GM18870 (cell line): ENCODE results near the gene CAMK4.
"Not testable (repeated sequence)": the region's sequence is repeated elsewhere in the genome, so short reads cannot be mapped to it uniquely, and the experiment has no call there.

Experiments
- ATAC-seq: cut with Tn5 transposase; IDR thresholded peaks from one replicate; pipeline ENCODE4 v1.9.1; 2021; ENCODE audit warnings: moderate library complexity; ENCODE audit not compliant: unreplicated experiment

Gene CAMK4

GRCh38 chr5:111302043-111302442, 77.9 kb downstream of the CAMK4 start:
- ATAC-seq: not testable (repeated sequence)

- no peak for ATAC-seq
These were observed 84.8 kb downstream of the CAMK4 start for GRCh38 chr5:111308951-111309350.

DNA sequence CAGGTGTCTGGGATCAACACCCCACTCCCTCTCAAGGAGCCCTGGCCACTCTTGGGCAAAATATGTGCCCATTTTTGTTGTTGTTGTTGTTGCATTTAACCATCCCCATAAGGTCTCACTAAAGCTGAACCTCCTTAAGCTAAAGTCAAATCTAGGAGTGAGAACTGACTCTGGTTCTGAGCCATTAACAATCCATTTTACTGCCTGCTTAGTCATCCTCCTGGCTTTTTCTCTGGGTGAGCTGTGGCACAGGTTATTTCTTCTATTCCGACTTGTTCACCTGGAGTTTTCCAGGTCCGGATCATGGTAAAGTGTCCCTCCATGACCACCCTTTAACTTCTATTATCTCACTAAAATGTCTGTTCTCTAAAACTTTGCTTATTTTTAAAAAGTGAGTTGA, 85.2 kb downstream of the CAMK4 start:
- ATAC-seq: no peak

DNA sequence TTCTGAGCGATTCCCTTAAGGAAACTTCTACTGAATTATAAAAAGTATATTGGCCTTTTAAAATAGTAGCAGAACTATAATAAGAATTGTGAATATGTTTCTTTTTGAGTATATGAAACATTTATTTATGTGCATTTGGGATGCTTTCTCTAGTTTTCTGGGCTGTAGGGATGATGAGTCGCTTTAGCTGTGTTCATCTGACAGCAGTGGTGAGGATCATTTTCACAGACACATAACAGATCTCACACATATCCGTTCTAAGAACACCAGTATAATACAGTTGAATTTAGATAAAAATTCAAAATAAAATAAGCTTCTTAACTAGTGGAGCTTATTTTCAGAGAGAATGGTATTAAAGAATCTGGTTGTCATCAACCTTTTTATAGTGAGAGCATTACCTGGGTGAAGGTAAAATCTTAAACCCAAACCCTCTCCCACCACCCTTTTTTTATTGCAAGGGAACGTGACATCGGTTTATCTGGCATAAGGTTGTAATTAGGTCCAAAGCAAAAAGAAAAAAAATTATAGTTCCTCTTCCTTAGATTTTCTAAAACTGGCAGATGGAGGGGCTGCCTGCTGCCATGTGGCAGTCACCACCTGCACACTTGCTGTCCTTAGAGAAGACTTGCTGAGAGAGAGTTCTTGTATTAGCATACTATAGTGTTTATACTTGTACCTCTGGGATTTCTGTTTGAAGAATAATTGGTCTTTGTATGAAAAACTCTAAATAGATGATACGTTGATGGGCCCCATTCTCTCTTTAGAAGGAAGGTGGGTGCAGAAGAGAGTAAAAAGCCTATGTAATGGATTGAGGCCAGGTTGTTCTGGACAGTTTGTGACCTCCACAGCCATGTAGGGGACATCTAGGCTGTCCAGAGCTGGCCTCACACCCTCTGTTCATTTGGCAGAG, 86.8 kb downstream of the CAMK4 start:
- ATAC-seq: no peak

GRCh38 chr5:111311666-111312065, 87.5 kb downstream of the CAMK4 start:
- no peak for ATAC-seq

DNA sequence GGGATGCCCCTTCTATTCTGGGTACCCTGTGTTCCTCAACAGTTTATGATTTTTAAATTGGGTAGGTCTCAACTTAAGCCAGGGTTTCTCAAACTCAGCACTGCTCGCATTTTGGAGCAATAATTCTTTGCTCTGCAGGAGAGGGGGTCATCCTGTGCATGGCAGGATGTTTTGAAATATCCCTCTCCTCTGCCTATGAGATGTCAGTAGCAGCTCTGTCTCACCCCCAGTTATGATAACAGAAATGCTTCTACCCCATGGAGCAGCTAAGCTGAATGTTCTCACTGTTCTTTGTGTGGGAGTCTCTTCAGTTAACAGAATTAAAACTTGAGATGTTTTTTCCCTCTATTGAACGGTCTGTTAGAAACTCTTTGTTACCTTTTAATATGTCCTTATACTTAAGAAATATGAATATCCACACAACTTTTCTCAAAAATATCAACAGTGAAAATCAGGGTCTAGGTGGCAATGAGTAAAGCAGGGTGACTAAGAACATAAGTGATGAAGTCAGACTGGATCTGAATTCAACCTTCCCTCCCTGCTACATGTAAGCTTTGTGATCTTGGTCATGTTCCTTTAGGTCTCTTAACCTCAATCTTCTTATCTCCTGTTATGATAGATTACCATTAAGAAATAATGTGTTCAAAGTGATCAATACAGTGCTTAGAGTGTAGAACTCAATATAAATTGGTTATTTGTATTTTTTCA, 89.0 kb downstream of the CAMK4 start:
- ATAC-seq: peak; percentile 88

GRCh38 chr5:111320953-111321352, 96.8 kb downstream of the CAMK4 start:
- no peak for ATAC-seq

DNA sequence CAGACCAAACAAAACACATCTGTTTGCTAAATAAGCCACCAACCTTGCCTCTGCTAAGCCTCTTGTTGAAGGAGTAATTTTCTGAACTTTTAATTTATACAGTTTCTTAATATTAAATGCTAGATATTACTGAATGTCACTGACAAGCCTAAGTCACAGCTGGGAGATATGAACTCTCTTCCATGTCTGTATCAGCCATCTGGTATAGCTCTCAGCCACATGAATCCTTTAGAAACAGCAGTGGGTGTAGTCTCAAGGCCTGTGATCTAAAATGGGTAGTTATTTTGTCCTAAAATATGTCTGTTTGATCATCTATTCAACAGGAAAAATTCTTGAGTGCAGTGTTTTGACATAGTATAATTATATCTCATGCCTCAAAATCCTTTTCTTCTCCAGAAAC, 97.2 kb downstream of the CAMK4 start:
- no peak for ATAC-seq

DNA sequence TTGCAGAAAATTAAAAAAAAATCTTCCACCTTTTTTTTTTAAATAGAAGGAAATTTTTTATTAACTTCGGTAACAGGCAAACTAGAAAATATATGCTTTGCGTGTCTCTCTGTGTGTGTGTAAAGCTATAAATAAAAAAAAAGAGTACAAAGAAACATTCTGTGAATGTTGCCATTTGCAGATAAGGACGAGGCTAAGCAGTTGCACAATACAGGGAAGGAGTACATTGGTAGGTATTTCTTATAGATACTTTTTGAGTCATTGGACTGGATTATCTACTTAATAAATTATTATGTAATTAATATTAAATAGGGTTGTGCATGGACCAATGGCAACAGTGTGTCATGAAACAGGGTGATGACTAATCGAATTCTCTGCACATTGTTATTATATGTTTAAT, 102.4 kb downstream of the CAMK4 start:
- ATAC-seq: no peak

GRCh38 chr5:111337133-111337532, 112.9 kb downstream of the CAMK4 start:
- no peak for ATAC-seq

GRCh38 chr5:111337688-111338087, 113.5 kb downstream of the CAMK4 start:
- peak; percentile 80 for ATAC-seq

DNA sequence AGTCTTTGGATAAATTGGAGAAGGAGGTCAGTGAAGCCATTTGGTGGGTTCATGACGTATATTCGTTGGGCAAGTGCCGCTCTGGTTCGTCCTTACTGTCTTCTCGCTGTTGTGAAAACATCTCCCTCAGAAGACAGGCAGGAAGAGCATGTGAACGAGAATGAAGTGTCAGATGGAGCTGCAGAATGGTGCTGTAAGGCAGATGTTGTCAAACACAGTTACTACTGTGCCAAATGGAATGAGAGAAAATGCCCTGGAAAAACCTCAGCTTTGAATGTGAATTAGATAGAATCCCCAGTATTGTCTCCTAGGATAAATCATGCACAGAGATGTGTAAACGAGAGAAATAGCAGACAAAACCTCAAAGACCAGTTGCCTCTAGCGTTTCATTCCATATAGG, 121.5 kb downstream of the CAMK4 start:
- no peak for ATAC-seq

DNA sequence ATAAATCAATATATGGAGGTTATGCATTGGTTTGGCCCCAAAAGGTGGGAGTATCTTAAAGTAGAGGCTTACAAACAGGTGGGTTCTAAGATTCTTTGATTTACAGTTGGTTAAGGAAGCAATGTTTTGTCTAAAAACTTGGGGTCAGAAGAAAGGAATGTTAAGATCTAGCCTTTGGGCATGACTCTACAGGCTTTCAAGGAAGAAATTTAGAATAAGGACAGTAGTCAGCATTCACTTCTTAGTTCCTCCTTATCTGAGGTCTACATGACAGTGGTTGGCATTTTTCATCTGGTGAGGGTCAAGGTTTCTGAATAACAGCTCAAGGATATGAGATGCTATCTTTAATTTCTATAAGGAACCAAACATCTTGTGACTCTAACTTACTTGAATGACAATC, 122.8 kb downstream of the CAMK4 start:
- no peak for ATAC-seq

DNA sequence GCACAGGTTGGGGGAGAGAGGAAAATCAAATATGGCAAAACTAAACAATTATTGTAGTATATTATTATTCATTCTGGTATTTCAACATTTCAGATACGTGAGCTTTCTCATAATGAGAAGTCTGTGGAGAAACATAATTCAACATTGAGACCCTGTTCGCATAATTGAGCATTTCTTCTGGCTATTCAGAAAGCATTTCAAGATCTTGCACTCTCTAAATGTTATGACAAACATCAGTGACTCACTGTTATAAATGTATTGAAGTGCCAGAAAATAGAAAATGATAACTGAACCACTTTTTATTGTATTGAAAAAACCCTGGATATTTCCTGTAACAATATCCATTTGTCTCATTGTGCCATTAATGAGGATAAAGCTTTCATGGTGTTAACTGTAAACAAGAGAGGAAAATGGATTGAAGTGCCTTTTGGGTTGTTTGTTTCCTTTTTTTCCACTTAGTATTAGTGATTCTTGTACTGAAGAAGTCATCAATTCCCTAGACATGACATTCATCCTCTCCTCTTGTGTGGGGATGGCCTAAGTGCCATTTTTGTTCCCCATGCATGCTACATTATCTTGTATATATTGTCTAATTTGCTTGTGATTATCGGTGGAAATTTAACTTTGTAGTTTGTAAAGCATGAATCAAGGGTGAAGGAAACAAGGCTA, 124.6 kb downstream of the CAMK4 start:
- no peak for ATAC-seq

DNA sequence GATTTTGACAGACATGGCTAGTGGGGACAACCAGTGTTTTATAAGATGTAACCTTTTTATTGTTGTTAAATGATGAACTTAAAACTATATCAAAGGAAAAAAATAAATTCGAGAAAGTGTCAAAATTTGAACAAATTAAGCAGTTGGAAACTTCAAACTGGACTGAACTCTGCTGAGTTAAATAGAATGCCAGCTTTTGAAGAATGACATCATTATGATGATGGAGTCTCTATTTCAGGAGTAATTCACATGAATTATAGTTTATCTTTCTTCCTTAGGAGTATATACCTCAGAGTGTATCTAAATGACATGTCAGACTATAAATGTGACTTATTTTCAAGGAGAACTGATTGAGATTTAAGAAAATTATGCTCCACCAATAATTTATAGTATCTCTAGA, 125.2 kb downstream of the CAMK4 start:
- ATAC-seq: no peak

DNA sequence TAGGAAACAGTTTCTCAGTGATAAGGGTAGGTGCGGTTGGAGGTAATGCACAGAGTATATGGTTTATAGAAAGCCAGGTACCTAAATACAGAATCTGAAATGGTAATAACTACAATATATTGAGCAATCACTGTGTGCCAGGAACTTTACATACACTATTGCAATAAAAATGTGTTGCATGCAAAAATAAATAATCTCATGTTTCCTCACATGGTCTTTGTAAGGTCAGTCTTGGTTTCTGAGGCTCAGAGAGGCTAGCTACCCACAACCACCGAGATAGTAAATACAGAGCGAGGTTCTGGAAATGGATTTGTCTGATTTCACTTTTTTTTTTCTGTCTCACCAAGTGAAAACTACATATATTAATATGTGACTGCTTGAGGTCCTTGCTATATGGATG, 128.9 kb downstream of the CAMK4 start:
- ATAC-seq: no peak

DNA sequence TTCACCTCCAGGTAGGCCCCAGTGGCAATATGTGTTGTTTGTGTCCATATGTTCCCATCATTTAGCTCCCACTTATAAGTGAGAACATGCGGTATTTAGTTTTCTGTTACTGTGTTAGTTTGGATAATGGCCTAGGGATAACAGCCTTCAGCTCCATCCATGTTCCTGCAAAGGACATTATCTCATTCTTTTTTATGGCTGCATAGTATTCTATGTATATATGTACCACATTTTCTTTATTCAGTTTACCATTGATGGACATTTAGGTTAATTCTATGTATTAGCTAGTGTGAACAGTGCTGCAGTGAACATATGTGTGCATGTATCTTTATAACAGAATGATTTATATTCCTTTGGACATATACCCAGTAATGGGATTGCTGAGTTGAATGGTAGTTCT, 134.5 kb downstream of the CAMK4 start:
- ATAC-seq: not testable (repeated sequence)

DNA sequence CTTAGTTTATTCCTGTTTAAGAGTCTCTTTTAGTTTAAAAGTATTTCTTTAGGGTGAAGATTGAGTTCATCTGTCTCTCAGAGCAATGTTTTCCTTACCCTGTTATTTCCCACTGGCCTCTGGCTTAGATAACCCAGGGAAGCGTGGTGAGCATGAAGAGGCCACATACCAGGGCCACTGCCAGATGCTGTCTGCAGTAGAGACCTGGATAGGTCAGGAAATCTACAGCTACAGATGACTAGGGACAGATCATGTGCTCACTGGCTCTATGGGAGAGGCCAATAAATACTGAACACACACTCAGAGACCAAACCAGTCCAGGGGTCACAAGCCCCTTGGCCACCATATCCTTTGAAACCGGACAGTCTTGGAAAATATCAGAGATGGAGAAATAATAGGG, 136.0 kb downstream of the CAMK4 start:
- ATAC-seq: no peak

DNA sequence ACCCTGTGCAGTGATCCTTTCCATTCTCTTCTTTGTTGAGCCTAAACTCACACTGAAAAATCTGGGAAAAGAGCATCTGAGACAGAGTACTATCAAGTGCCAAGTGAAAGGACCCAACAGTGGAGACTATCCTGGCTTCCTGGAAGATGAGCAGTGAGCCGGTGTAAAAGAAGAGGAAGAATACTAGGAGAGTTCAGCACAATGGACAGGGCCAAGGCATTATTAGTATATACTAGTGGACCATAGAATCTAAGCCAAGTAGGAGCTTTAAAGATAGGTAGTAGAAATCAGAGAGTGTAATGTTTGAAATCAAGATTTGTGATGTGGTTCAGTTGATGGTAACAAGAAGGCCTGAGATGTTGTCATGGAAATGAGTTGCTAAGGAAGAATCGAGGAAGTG, 140.8 kb downstream of the CAMK4 start:
- ATAC-seq: no peak

- no peak for ATAC-seq
These were observed 142.2 kb downstream of the CAMK4 start for GRCh38 chr5:111366388-111366787.

- ATAC-seq: no peak
These were observed 142.9 kb downstream of the CAMK4 start for GRCh38 chr5:111367115-111367514.

- no peak for ATAC-seq
These were observed 148.6 kb downstream of the CAMK4 start for GRCh38 chr5:111372799-111373198.
